Measurements from ENCODE around the gene PABPC1L2B.
"Not testable (repeated sequence)": the region's sequence is repeated elsewhere in the genome, so short reads cannot be mapped to it uniquely, and the experiment has no call there.

PABPC1L2B gene

DNA sequence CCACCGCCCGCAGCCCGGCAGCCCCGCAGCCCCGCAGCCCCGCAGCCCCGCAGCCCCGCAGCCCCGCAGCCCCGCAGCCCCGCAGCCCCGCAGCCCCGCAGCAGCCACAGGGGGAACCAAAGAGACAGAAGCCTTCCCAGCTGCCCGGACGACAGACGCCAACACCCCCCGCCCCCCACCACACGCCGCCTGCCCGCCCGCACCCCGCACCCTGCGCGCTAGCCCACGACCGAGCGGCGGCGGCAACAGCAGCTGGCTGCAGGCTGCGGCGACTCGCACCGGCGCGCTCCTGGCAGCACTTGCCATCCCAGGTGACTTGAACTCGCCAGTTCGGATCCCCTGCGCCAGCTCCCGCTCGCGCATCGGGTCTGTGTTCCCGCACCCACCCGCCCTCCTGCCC is at the start of gene PABPC1L2B:
PABPC1L2B (plus strand) TSS at position 207 of the 400 bp plus-strand sequence. CDS start 704 bp downstream, outside the sequence.
- not testable (repeated sequence) for ATAC-seq

DNA sequence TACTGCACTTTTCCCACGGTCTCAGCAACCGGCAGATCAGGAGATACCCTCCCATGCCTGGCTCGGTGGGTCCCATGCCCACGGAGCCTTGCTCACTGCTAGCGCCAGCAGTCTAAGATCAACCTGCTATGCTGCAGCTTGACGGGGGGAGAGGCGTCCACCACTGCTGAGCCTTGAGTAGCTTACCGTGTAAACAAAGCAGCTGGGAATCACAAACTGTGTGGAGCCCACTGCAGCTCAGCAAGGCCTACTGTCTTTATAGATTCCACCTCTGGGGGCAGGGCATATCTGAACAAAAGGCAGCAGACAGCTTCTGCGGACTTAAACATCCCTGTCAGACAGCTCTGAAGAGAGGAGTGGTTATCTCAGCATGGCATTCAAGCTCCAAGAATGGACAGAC is 42.8 kb upstream of the PABPC1L2B start:
- not testable (repeated sequence) for ATAC-seq

DNA sequence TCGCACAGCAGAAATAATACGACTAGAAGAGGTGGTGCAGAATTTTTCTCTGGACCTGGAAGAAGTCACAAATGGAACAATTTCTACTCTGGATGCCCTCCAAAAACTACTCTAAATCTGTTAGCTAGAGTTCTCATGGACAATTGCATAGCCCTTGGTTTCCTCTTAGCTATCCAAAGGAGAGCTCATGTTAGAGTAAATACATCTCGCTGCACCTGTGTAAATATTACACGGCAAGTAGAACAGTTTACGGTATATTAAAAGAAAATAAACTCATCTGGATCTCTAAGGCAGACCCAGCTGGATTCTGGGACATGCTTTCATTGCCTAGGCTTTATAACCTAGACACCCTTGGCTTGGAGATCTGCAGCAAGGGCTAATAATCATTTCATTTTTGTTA is 30.9 kb upstream of the PABPC1L2B start:
- ATAC-seq: not testable (repeated sequence)

DNA sequence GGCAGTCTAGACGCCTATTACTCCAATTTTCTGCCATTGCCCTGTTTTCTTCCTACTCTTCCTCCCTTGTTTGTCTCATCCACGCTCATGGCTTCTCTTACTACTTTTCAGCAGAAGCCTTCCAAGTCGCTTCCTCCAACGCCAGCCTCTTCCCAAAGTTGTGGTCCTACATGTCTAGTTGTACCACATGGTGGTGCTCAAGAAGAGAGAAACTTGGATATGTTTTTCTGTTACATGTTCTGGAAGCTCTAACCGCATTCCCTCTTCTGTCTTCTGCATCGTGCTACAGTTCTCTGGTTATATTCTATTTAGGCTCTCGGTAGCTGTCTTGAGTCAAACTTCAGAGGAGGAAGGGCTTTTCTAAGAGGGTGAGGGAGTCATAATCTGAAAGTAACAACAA is 27.9 kb upstream of the PABPC1L2B start:
- peak; percentile 50; the same call in 2 of the 3 replicates for ATAC-seq

DNA sequence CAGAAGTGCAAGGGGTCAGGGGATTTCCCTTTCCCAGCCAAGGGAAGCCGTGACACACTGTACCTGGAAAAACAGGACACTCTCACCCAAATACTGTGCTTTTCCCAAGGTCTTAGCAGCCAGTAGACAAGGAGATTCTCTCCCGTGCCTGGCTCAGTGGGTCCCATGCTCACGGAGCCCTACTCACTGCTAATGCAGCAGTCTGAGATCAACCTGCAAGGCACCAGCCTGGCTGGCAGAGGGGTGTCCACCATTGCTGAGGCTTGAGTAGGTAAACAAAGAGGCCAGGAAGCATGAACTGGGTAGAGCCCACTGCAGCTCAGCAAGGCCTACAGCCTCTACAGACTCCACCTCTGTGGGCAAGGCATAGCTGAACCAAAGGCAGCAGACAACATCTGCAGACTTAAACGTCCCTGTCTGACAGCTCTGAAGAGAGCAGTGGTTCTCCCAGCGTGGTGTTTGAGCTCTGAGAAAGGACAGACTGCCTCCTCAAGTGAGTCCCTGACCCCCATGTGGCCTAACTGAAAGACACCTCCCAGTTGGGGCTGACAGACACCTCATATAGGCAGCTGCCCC is 21.8 kb upstream of the PABPC1L2B start:
- not testable (repeated sequence) for ATAC-seq

DNA sequence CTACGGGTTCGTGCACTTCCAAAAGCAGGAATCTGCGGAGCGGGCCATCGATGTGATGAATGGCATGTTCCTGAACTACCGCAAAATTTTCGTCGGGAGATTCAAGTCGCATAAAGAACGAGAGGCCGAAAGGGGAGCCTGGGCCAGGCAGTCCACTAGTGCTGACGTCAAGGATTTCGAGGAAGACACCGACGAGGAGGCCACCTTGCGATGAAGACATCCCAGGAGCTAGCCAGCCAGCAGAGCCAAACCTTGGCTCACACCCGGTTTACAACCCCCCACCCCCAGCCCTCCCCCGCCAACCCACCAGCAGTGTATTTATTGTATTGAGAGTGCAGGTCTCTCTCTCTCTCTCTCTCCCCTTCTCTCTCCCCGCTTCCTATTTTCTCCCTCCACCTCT is 1.3 kb downstream of the PABPC1L2B start:
- not testable (repeated sequence) for ATAC-seq

DNA sequence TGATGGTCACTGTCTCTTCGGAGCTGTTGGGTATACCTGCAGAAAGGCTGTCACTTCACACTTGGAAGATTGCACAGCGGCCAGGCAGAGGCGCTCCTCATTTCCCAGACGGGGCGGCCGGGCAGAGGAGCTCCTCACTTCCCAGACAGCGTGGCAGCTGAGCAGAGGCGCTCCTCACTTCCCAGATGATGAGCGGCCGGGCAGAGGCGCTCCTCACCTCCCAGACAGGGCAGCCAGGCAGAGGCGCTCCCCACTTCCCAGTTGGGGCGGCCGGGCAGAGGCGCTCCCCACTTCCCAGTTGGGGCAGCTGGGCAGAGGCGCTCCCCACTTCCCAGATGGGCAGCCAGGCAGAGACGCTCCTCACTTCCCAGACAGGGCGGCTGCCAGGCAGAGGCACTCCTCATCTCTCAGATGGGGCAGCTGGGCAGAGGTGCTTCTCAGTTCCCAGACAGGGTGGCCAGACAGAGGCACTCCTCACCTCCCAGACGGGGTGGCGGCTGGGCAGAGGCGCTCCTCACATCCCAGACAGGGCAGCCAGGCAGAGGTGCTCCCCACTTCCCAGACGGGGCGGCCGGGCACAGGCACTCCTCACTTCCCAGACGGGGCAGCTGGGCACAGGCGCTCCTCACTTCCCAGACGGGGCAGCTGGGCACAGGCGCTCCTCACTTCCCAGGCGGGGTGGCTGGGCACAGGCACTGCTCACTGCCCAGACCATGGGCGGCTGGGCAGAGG is 18.8 kb downstream of the PABPC1L2B start:
- no peak for ATAC-seq
- TF ChIP-seq, protein P1, sequence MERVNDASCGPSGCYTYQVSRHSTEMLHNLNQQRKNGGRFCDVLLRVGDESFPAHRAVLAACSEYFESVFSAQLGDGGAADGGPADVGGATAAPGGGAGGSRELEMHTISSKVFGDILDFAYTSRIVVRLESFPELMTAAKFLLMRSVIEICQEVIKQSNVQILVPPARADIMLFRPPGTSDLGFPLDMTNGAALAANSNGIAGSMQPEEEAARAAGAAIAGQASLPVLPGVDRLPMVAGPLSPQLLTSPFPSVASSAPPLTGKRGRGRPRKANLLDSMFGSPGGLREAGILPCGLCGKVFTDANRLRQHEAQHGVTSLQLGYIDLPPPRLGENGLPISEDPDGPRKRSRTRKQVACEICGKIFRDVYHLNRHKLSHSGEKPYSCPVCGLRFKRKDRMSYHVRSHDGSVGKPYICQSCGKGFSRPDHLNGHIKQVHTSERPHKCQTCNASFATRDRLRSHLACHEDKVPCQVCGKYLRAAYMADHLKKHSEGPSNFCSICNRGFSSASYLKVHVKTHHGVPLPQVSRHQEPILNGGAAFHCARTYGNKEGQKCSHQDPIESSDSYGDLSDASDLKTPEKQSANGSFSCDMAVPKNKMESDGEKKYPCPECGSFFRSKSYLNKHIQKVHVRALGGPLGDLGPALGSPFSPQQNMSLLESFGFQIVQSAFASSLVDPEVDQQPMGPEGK (CRISPR knock-in tag; IDR thresholded peaks at IDR 0.05; ENCODE audit: borderline replicate concordance): no peak
- TF ChIP-seq, protein P2, sequence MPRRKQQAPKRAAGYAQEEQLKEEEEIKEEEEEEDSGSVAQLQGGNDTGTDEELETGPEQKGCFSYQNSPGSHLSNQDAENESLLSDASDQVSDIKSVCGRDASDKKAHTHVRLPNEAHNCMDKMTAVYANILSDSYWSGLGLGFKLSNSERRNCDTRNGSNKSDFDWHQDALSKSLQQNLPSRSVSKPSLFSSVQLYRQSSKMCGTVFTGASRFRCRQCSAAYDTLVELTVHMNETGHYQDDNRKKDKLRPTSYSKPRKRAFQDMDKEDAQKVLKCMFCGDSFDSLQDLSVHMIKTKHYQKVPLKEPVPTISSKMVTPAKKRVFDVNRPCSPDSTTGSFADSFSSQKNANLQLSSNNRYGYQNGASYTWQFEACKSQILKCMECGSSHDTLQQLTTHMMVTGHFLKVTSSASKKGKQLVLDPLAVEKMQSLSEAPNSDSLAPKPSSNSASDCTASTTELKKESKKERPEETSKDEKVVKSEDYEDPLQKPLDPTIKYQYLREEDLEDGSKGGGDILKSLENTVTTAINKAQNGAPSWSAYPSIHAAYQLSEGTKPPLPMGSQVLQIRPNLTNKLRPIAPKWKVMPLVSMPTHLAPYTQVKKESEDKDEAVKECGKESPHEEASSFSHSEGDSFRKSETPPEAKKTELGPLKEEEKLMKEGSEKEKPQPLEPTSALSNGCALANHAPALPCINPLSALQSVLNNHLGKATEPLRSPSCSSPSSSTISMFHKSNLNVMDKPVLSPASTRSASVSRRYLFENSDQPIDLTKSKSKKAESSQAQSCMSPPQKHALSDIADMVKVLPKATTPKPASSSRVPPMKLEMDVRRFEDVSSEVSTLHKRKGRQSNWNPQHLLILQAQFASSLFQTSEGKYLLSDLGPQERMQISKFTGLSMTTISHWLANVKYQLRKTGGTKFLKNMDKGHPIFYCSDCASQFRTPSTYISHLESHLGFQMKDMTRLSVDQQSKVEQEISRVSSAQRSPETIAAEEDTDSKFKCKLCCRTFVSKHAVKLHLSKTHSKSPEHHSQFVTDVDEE (CRISPR knock-in tag; IDR thresholded peaks at IDR 0.05): no peak
- TF ChIP-seq ISL1 (CRISPR knock-in tag; IDR thresholded peaks at IDR 0.05) (no peak), TOX (CRISPR knock-in tag; IDR thresholded peaks at IDR 0.05; ENCODE audit: borderline replicate concordance) (no peak), OSR1 (CRISPR knock-in tag; IDR thresholded peaks at IDR 0.05) (no peak), ARNTL (CRISPR knock-in tag; IDR thresholded peaks at IDR 0.05; ENCODE audit: borderline replicate concordance, low read depth) (no peak), RARB (CRISPR knock-in tag; IDR thresholded peaks at IDR 0.05) (no peak), GLIS3 (CRISPR knock-in tag; IDR thresholded peaks at IDR 0.05) (no peak)
- TF ChIP-seq, protein P3, sequence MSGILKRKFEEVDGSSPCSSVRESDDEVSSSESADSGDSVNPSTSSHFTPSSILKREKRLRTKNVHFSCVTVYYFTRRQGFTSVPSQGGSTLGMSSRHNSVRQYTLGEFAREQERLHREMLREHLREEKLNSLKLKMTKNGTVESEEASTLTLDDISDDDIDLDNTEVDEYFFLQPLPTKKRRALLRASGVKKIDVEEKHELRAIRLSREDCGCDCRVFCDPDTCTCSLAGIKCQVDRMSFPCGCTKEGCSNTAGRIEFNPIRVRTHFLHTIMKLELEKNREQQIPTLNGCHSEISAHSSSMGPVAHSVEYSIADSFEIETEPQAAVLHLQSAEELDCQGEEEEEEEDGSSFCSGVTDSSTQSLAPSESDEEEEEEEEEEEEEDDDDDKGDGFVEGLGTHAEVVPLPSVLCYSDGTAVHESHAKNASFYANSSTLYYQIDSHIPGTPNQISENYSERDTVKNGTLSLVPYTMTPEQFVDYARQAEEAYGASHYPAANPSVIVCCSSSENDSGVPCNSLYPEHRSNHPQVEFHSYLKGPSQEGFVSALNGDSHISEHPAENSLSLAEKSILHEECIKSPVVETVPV (CRISPR knock-in tag; IDR thresholded peaks at IDR 0.05): no peak
- TF ChIP-seq, protein P4, sequence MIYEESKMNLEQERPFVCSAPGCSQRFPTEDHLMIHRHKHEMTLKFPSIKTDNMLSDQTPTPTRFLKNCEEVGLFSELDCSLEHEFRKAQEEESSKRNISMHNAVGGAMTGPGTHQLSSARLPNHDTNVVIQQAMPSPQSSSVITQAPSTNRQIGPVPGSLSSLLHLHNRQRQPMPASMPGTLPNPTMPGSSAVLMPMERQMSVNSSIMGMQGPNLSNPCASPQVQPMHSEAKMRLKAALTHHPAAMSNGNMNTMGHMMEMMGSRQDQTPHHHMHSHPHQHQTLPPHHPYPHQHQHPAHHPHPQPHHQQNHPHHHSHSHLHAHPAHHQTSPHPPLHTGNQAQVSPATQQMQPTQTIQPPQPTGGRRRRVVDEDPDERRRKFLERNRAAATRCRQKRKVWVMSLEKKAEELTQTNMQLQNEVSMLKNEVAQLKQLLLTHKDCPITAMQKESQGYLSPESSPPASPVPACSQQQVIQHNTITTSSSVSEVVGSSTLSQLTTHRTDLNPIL (CRISPR knock-in tag; IDR thresholded peaks at IDR 0.05; ENCODE audit: low read depth): no peak

DNA sequence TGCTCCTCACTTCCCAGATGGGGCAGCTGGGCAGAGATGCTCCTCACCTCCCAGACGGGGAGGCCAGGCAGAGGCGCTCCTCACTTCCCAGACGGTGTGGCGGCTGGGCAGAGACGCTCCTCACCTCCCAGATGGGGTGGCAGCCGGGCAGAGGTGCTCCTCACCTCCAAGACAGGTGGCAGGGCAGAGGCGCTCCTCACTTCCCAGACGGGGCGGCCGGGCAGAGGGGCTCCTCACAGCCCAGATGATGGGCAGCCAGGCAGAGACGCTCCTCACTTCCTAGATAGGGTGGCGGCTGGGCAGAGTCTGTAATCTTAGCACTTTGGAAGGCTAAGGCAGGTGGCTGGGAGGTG is 19.3 kb downstream of the PABPC1L2B start:
- not testable (repeated sequence) for ATAC-seq
